HepG2 (cell line): ENCODE data around the gene USP34. TPM values are rescaled to one million over a fixed set of nuclear protein-coding genes. Genes with fewer than 3 reads are reported as not detected.

Source experiments
- FOXA3 ChIP-seq: IDR thresholded peaks from 2 replicates; pipeline ENCODE4 v1.6.1; 2016; ENCODE audit warnings: missing genetic modification reagents, missing compliant biosample characterization
- HES4 ChIP-seq: sonication (generic); formaldehyde crosslinking; IDR thresholded peaks from 2 replicates; pipeline ENCODE4 v1.9.0; 2021; ENCODE audit warnings: mild to moderate bottlenecking, missing genetic modification reagents, borderline replicate concordance
- PHF8 ChIP-seq: sonication (generic); formaldehyde crosslinking; IDR thresholded peaks from 2 replicates; pipeline ENCODE4 v1.5.0; 2020; ENCODE audit warnings: missing genetic modification reagents
- SOX6 ChIP-seq, 2 experiments: fragments of 450-650 bp in 1 of 2; sonication (generic) in 1 of 2; formaldehyde crosslinking in 1 of 2; IDR thresholded peaks; 2 replicates each; pipeline versions ENCODE4 v1.4.0 to v1.6.1; 2017 to 2020; ENCODE audit warnings: antibody characterized with exemption in 1 of 2, mild to moderate bottlenecking in 1 of 2, missing genetic modification reagents in 1 of 2
- SRSF4 ChIP-seq: fragments of 200-400 bp; formaldehyde crosslinking; IDR thresholded peaks from one replicate; pipeline ENCODE4 v1.6.1; 2018; ENCODE audit warnings: mild to moderate bottlenecking, low read depth, low read length, moderate library complexity; ENCODE audit not compliant: poor library complexity, severe bottlenecking
- ZBTB7A ChIP-seq: sonication (generic); formaldehyde crosslinking; IDR thresholded peaks from 2 replicates; pipeline ENCODE4 v1.8.0; 2022; ENCODE audit warnings: mild to moderate bottlenecking, missing genetic modification reagents
- ZMAT5 ChIP-seq: sonication (generic); formaldehyde crosslinking; IDR thresholded peaks from 2 replicates; pipeline ENCODE4 v1.5.0; 2020; ENCODE audit warnings: mild to moderate bottlenecking, low read depth, missing genetic modification reagents, borderline replicate concordance
- ZNF446 ChIP-seq: sonication (generic); formaldehyde crosslinking; IDR thresholded peaks from 2 replicates; pipeline ENCODE4 v1.5.0; 2020; ENCODE audit warnings: mild to moderate bottlenecking, missing genetic modification reagents
- polyA plus RNA-seq, 8 experiments: library from polyadenylated mRNA; depleted of rRNA in 3 of 8; stranded (reverse) in 7 of 8; unstranded in 1 of 8; fragments of >200 nt; fragmentation: Illumina TruSeq in 4 of 8; extraction: Trizol in 4 of 8; gene quantifications; 2 replicates each; pipeline versions ENCODE4 v1.2.1 to v1.2.3, GENCODE V29; 2011 to 2016; ENCODE audit warnings: low read depth in 4 of 8, missing spikeins in 1 of 8, mixed read lengths in 1 of 8; ENCODE audit not compliant: insufficient read depth in 1 of 8
- total RNA-seq, 5 experiments: library from RNA; depleted of rRNA; stranded (reverse); fragments of >200 nt; fragmentation: Illumina TruSeq; extraction: Trizol; gene quantifications; 2 replicates each; pipeline ENCODE4 v1.2.3, GENCODE V29; 2016; ENCODE audit warnings: low read depth in 1 of 5
- TF ChIP-seq, protein P1 (sequence below): sonication (generic); formaldehyde crosslinking; IDR thresholded peaks from 2 replicates; pipeline ENCODE4 v1.4.0; 2020; ENCODE audit warnings: missing genetic modification reagents, borderline replicate concordance

Gene USP34
- total and polyA plus RNA-seq, 2 of the 13 experiments (the other 11 are each of a cell fraction or from before 2014, with no cell fraction given), result 99.2 to 100 TPM

DNA sequence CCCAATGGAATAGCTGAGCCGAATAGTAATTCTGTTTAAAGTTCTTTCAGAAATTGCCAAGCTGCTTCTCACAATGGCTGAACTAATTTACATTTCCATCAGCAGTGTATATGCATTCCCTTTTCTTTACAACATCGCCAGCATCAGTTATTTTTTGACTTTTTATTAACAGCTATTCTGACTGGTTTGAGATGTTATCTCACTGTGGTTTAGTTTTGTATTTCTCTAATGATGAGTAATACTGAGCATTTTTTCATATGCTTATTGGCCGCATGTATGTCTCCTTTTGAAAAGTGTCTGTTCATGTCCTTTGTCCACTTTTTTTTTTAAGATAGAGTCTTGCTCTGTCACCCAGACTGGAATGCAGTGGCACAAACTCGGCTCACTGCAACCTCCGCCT lies 208.2 kb downstream of the USP34 start (continued):
- no peak for TF ChIP-seq SRSF4
- TF ChIP-seq ZBTB7A (CRISPR knock-in tag), result no peak
- TF ChIP-seq ZNF446, result no peak
- TF ChIP-seq HES4 (CRISPR knock-in tag), result no peak
- TF ChIP-seq, protein P1, sequence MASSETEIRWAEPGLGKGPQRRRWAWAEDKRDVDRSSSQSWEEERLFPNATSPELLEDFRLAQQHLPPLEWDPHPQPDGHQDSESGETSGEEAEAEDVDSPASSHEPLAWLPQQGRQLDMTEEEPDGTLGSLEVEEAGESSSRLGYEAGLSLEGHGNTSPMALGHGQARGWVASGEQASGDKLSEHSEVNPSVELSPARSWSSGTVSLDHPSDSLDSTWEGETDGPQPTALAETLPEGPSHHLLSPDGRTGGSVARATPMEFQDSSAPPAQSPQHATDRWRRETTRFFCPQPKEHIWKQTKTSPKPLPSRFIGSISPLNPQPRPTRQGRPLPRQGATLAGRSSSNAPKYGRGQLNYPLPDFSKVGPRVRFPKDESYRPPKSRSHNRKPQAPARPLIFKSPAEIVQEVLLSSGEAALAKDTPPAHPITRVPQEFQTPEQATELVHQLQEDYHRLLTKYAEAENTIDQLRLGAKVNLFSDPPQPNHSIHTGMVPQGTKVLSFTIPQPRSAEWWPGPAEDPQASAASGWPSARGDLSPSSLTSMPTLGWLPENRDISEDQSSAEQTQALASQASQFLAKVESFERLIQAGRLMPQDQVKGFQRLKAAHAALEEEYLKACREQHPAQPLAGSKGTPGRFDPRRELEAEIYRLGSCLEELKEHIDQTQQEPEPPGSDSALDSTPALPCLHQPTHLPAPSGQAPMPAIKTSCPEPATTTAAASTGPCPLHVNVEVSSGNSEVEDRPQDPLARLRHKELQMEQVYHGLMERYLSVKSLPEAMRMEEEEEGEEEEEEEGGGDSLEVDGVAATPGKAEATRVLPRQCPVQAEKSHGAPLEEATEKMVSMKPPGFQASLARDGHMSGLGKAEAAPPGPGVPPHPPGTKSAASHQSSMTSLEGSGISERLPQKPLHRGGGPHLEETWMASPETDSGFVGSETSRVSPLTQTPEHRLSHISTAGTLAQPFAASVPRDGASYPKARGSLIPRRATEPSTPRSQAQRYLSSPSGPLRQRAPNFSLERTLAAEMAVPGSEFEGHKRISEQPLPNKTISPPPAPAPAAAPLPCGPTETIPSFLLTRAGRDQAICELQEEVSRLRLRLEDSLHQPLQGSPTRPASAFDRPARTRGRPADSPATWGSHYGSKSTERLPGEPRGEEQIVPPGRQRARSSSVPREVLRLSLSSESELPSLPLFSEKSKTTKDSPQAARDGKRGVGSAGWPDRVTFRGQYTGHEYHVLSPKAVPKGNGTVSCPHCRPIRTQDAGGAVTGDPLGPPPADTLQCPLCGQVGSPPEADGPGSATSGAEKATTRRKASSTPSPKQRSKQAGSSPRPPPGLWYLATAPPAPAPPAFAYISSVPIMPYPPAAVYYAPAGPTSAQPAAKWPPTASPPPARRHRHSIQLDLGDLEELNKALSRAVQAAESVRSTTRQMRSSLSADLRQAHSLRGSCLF (CRISPR knock-in tag), result no peak
- no peak for TF ChIP-seq ZMAT5 (CRISPR knock-in tag)
- TF ChIP-seq SOX6 (IDR thresholded peaks at IDR 0.05), result no peak
- TF ChIP-seq SOX6 (CRISPR knock-in tag; IDR thresholded peaks at IDR 0.05), result no peak
- TF ChIP-seq FOXA3 (CRISPR knock-in tag), result no peak
- no peak for TF ChIP-seq PHF8 (CRISPR knock-in tag)
